ENCODE data around the gene MAP3K4. TPM values are rescaled to one million over a fixed set of nuclear protein-coding genes. Genes with fewer than 3 reads are reported as not detected.

Gene MAP3K4
- polyA plus RNA-seq, 3 donors, result 3.2 to 12.3 (median 3.5) TPM

GRCh38 chr6:161136655-161137054 is 145.1 kb downstream of the MAP3K4 start:
- intact Hi-C loops (cut with micrococcal nuclease), result no loop called here
- no peaks in the 10 kb centered on the region for H3K79me2 ChIP-seq (ENCODE audit: insufficient read depth, low read length)
- H3K36me3 Mint-ChIP-seq, result peaks cover 17 to 20% of the 10 kb centered on the region in 2 donors
- no peak overlapping the region for H3K4me3 ChIP-seq (replicated peaks in 1 of 3; ENCODE audit: low read depth in 2 of 3, low read length in 3 of 3)
- peak overlapping the region in 1 of 2 donors; percentile 53 for H3K4me3 Mint-ChIP-seq
- H2AFZ ChIP-seq (ENCODE audit: insufficient read depth, low read depth, low read length, poor library complexity, severe bottlenecking), result no peak overlapping the region
- no peaks in the 10 kb centered on the region for H4K20me1 ChIP-seq (ENCODE audit: insufficient read depth, low read length)
- peaks cover 0 to 1% (median 0%) of the 10 kb centered on the region in 7 donors for H3K9me3 Mint-ChIP-seq
- H3K4me2 ChIP-seq (replicated peaks; ENCODE audit: extremely low read depth, low read length, poor library complexity, severe bottlenecking), result no peak overlapping the region
- peaks cover 11 to 12% of the 10 kb centered on the region in 2 donors for H3K4me1 ChIP-seq (ENCODE audit: control insufficient read depth in 1 of 2, insufficient read depth in 2 of 2, low read length in 2 of 2)
- peaks cover 0 to 17% of the 10 kb centered on the region in 2 donors for H3K36me3 ChIP-seq (replicated peaks in 1 of 2; ENCODE audit: control insufficient read depth in 1 of 2, insufficient read depth in 2 of 2, low read length in 2 of 2)
- H3K27me3 ChIP-seq (ENCODE audit: control insufficient read depth in 2 of 2, insufficient read depth in 2 of 2, low read length in 2 of 2), result no peaks in the 10 kb centered on the region
- H3K27ac ChIP-seq (ENCODE audit: low read depth in 1 of 2, low read length in 2 of 2), result peak overlapping the region; percentile 4 to 39
- H3K27me3 Mint-ChIP-seq (ENCODE audit: low read depth in 3 of 3), result peaks cover 0 to 4% (median 0%) of the 10 kb centered on the region in 3 donors
- H3K27ac Mint-ChIP-seq, result peak overlapping the region; percentile 6 to 89 (median 77)
- peaks cover 13% of the 10 kb centered on the region for H3K4me1 Mint-ChIP-seq
- no peak for TF ChIP-seq CTCF (IDR thresholded peaks at IDR 0.05)
- no peaks in the 10 kb centered on the region for H3K9me3 ChIP-seq (replicated peaks in 1 of 2; ENCODE audit: control insufficient read depth in 1 of 2, insufficient read depth in 1 of 2, low read length in 2 of 2)
- 91% methylated on average over 11 of the region's 11 CpGs for WGBS (ENCODE audit: insufficient coverage)
- no peak overlapping the region for H3K9ac ChIP-seq (ENCODE audit: insufficient read depth, low read length, poor library complexity, severe bottlenecking)
- no peak for DNase-seq

GRCh38 chr6:161137320-161137719 is 145.8 kb downstream of the MAP3K4 start:
- Histone ChIP-seq H3K9ac (ENCODE audit: insufficient read depth, low read length, poor library complexity, severe bottlenecking) (no peak overlapping the region), H3K27me3 (ENCODE audit: control insufficient read depth in 2 of 2, insufficient read depth in 2 of 2, low read length in 2 of 2) (no peaks in the 10 kb centered on the region), H3K79me2 (ENCODE audit: insufficient read depth, low read length) (no peaks in the 10 kb centered on the region), H3K4me2 (replicated peaks; ENCODE audit: extremely low read depth, low read length, poor library complexity, severe bottlenecking) (no peak overlapping the region), H3K27ac (ENCODE audit: low read depth in 1 of 2, low read length in 2 of 2) (no peak overlapping the region), H3K4me1 (ENCODE audit: control insufficient read depth in 1 of 2, insufficient read depth in 2 of 2, low read length in 2 of 2) (peaks cover 11 to 12% of the 10 kb centered on the region in 2 donors), H3K9me3 (replicated peaks in 1 of 2; ENCODE audit: control insufficient read depth in 1 of 2, insufficient read depth in 1 of 2, low read length in 2 of 2) (no peaks in the 10 kb centered on the region), H2AFZ (ENCODE audit: insufficient read depth, low read depth, low read length, poor library complexity, severe bottlenecking) (no peak overlapping the region), H3K4me3 (replicated peaks in 1 of 3; ENCODE audit: low read depth in 2 of 3, low read length in 3 of 3) (no peak overlapping the region), H4K20me1 (ENCODE audit: insufficient read depth, low read length) (no peaks in the 10 kb centered on the region), H3K36me3 (replicated peaks in 1 of 2; ENCODE audit: control insufficient read depth in 1 of 2, insufficient read depth in 2 of 2, low read length in 2 of 2) (peaks cover 0 to 12% of the 10 kb centered on the region in 2 donors)
- Mint-ChIP-seq H3K9me3 (peaks cover 0 to 3% (median 0%) of the 10 kb centered on the region in 7 donors), H3K4me1 (peaks cover 13% of the 10 kb centered on the region), H3K27me3 (ENCODE audit: low read depth in 3 of 3) (peaks cover 0 to 4% (median 0%) of the 10 kb centered on the region in 3 donors), H3K4me3 (no peak overlapping the region), H3K27ac (peak overlapping the region in 3 of 7 donors; percentile 27 to 69 (median 33)), H3K36me3 (peaks cover 18% of the 10 kb centered on the region in 2 donors)
- intact Hi-C loops (cut with micrococcal nuclease), result no loop called here
- no peak for TF ChIP-seq CTCF (IDR thresholded peaks at IDR 0.05)
- WGBS (ENCODE audit: insufficient coverage), result 97% methylated on average over 9 of the region's 11 CpGs
- DNase-seq, result no peak

Data from CD14-positive monocyte (primary cell).